Measurements from ENCODE around the gene CARD16. TPM values are rescaled to one million over a fixed set of nuclear protein-coding genes. Genes with fewer than 3 reads are reported as not detected.

Gene CARD16
- total RNA-seq, 3 donors from 2014 or later = 25.4 to 53.0 (median 43.6) TPM

GRCh38 chr11:105057432-105057831 is 12.3 kb upstream of the CARD16 start:
- H3K36me3 ChIP-seq (ENCODE audit: low read depth) = no peaks in the 10 kb centered on the region
- no peak overlapping the region for H3K4me3 ChIP-seq
- no peaks in the 10 kb centered on the region for H3K9me3 ChIP-seq
- intact Hi-C loops (cut with DNase I, micrococcal nuclease) = no loop called here
- no peak for TF ChIP-seq CTCF (IDR thresholded peaks at IDR 0.05)
- ATAC-seq (no peak), DNase-seq (no peak)
- H3K4me1 ChIP-seq (ENCODE audit: low read depth) = no peaks in the 10 kb centered on the region

GRCh38 chr11:105056446-105056845 is 11.3 kb upstream of the CARD16 start:
- TF ChIP-seq CTCF (IDR thresholded peaks at IDR 0.05) = no peak
- no peaks in the 10 kb centered on the region for H3K9me3 ChIP-seq

GRCh38 chr11:105054723-105055493 is 9.8 kb upstream of the CARD16 start:
- DNase-seq = no peak
- intact Hi-C loops (cut with DNase I, micrococcal nuclease) = no loop called here
- Histone ChIP-seq H3K4me3 (no peak overlapping the region), H3K36me3 (ENCODE audit: low read depth) (no peaks in the 10 kb centered on the region), H3K4me1 (ENCODE audit: low read depth) (no peaks in the 10 kb centered on the region), H3K9me3 (no peaks in the 10 kb centered on the region)
- no peak for ATAC-seq
- no peak for TF ChIP-seq CTCF (IDR thresholded peaks at IDR 0.05)

More at GRCh38 chr11:105056446-105056845, 11.3 kb upstream of the CARD16 start:
- intact Hi-C loops (cut with DNase I, micrococcal nuclease) = no loop called here
- ATAC-seq = no peak
- no peak for DNase-seq
- Histone ChIP-seq H3K4me1 (ENCODE audit: low read depth) (no peaks in the 10 kb centered on the region), H3K36me3 (ENCODE audit: low read depth) (no peaks in the 10 kb centered on the region), H3K4me3 (no peak overlapping the region)

- Histone ChIP-seq H3K9me3 (no peaks in the 10 kb centered on the region), H3K4me1 (ENCODE audit: low read depth) (no peaks in the 10 kb centered on the region), H3K4me3 (no peak overlapping the region), H3K36me3 (ENCODE audit: low read depth) (no peaks in the 10 kb centered on the region)
- DNase-seq = no peak
- intact Hi-C loops (cut with DNase I, micrococcal nuclease) = no loop called here
- no peak for ATAC-seq
- TF ChIP-seq CTCF (IDR thresholded peaks at IDR 0.05) = no peak
Observed at GRCh38 chr11:105052487-105052886, 7.4 kb upstream of the CARD16 start.

- Histone ChIP-seq H3K36me3 (ENCODE audit: low read depth) (no peaks in the 10 kb centered on the region), H3K4me1 (ENCODE audit: low read depth) (no peaks in the 10 kb centered on the region), H3K4me3 (no peak overlapping the region), H3K9me3 (no peaks in the 10 kb centered on the region)
- intact Hi-C loops (cut with DNase I, micrococcal nuclease) = no loop called here
- ATAC-seq (no peak), DNase-seq (no peak)
- no peak for TF ChIP-seq CTCF (IDR thresholded peaks at IDR 0.05)
Observed at GRCh38 chr11:105051559-105051958, 6.4 kb upstream of the CARD16 start.
